Fibroblast of villous mesenchyme (primary cell): ENCODE data around the gene CEP55. TPM values are rescaled to one million over a fixed set of nuclear protein-coding genes. Genes with fewer than 3 reads are reported as not detected.
A peak's percentile ranks its signal among the peaks of the same experiment; 100 is the strongest.

ENCODE experiments used
- DNase-seq: peaks from one replicate; pipeline ENCODE4 v3.0.0-alpha.2; 2010; ENCODE audit warnings: low read depth
- H3K4me3 ChIP-seq: 2 replicates; pipeline ENCODE4 v1.5.1; 2011; ENCODE audit warnings: low read depth, mild to moderate bottlenecking, low read length
- CTCF ChIP-seq: IDR thresholded peaks from 2 replicates; pipeline ENCODE4 v1.5.1; 2012; ENCODE audit warnings: low read depth, mild to moderate bottlenecking, low read length; ENCODE audit not compliant: insufficient read depth
- total RNA-seq: library from RNA; depleted of rRNA; stranded (reverse); fragments of >200 nt; gene quantifications from 2 replicates; pipeline ENCODE4 v1.2.3, GENCODE V29; 2012

The CEP55 gene
- 20.0 and 35.0 TPM in 2 replicates for total RNA-seq

GRCh38 chr10:93496322-93497041 is at the start of gene CEP55:
Gene CEP55 (plus strand): TSS chr10:93496612. CDS start chr10:93500052, 3,440 bp downstream.
- H3K4me3 ChIP-seq, result peak within 1 kb of the TSS; percentile 85
- DNase-seq, result peak; percentile 93
- TF ChIP-seq CTCF, result no peak

GRCh38 chr10:93447019-93447418 is 49.4 kb upstream of the CEP55 start:
- no peak overlapping the region for H3K4me3 ChIP-seq
- DNase-seq, result no peak
- no peak for TF ChIP-seq CTCF

DNA sequence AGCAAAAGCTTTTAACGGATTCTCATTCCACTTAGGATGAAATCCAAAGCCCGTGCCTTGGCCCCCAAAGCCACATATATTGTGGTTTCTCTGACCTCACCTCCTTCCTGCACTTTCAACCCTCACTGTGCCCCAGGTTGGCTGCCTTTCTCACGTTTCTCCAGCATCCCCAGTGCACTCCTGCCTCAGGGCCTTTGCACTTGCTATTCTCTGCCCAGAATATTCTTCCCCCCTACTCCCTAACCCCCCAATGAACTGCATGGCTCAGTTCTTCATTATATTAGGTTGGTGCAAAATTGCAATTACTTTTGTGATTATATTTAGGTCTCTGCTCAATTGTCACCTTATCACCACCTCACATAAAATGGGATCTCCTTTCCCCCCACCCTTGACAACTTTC is 48.4 kb upstream of the CEP55 start:
- H3K4me3 ChIP-seq, result no peak overlapping the region
- TF ChIP-seq CTCF, result no peak
- no peak for DNase-seq

- H3K4me3 ChIP-seq, result no peak overlapping the region
- no peak for DNase-seq
- no peak for TF ChIP-seq CTCF
Observed at GRCh38 chr10:93451244-93451947, 45.0 kb upstream of the CEP55 start.

GRCh38 chr10:93452143-93452542 is 44.3 kb upstream of the CEP55 start:
- no peak overlapping the region for H3K4me3 ChIP-seq
- TF ChIP-seq CTCF, result no peak
- DNase-seq, result no peak

DNA sequence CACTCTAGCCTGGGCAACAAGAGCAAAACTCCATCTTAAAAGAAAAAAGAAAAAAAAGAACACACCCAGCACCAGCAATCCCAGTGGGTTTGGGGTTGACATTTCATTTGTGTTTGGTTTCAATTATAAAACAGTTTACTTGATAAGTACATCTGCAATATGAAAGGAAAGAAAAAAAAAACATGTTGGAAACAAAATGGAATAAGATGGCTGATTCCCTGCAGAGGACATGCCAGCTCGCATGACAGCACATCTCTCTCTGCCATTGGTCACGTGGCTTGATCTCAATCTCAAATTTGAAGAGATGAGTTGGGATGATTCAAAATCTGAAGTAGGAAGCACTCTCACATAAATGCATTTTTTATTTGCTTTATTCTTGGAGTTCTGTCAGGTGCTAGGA is 42.3 kb upstream of the CEP55 start:
- TF ChIP-seq CTCF, result no peak
- DNase-seq, result no peak
- no peak overlapping the region for H3K4me3 ChIP-seq
